GM13977 (cell line): ENCODE data around the gene ACACA.

Experiments
- DNase-seq: peaks from one replicate; pipeline ENCODE4 v3.0.0; 2012; ENCODE audit warnings: low spot score
- in situ Hi-C: fragments of 300-500 bp; cut with MboI; formaldehyde crosslinking; loops from one replicate; pipeline ENCODE4 v1.12.0; 2022; ENCODE audit warnings: low sequenced_read_pairs, low pct_unique_long_range_greater_than_20kb, mixed read lengths, inconsistent platforms; ENCODE audit not compliant: unreplicated experiment
- TF ChIP-seq, protein P1 (sequence below): IDR thresholded peaks from 2 replicates; pipeline ENCODE4 v1.5.1; 2012; ENCODE audit warnings: mild to moderate bottlenecking, control low read depth; ENCODE audit not compliant: insufficient read depth; ENCODE audit errors: extremely low read depth, missing control alignments

Gene ACACA

DNA sequence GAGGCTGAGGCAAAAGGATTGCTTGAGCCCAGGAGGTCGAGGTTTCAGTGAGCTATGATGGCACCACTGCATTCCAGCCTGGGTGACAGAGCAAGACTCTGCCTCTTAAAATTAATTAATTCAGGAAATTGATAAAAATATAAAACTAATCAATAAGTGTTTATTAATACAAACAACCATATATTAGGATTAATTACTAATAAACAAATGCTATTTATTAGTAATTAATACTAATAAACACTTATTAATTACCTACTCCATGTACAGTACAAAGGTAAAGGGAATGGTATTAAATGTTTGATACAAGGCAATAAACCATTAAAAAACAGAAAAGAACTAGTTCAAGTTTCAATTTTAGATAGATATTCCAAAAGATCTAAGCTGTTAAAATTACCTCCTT lies 150.0 kb downstream of the ACACA start:
- in situ Hi-C loops: no loop called here
- DNase-seq: no peak
- TF ChIP-seq, protein P1, sequence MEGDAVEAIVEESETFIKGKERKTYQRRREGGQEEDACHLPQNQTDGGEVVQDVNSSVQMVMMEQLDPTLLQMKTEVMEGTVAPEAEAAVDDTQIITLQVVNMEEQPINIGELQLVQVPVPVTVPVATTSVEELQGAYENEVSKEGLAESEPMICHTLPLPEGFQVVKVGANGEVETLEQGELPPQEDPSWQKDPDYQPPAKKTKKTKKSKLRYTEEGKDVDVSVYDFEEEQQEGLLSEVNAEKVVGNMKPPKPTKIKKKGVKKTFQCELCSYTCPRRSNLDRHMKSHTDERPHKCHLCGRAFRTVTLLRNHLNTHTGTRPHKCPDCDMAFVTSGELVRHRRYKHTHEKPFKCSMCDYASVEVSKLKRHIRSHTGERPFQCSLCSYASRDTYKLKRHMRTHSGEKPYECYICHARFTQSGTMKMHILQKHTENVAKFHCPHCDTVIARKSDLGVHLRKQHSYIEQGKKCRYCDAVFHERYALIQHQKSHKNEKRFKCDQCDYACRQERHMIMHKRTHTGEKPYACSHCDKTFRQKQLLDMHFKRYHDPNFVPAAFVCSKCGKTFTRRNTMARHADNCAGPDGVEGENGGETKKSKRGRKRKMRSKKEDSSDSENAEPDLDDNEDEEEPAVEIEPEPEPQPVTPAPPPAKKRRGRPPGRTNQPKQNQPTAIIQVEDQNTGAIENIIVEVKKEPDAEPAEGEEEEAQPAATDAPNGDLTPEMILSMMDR: no peak

DNA sequence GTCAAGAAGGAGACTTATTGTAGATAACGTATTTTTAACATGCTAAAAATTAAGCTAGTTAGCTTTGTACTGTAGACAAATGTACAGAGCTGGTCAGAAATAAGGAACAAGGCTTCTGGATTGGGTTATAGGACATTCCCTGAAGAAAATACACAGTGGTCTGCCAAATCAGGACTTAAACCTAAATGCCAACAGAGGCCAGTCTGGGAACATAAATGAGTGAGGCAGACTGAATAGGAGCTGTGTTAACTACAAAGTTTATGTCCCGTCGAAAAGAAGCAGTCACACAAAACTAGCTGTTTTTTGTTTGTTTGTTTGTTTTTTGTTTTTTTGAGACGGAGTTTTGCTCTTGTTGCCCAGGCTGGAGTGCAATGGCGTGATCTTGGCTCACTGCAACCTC lies 151.2 kb downstream of the ACACA start:
- no peak for DNase-seq
- in situ Hi-C loops: no loop called here
- TF ChIP-seq, protein P1: no peak

DNA sequence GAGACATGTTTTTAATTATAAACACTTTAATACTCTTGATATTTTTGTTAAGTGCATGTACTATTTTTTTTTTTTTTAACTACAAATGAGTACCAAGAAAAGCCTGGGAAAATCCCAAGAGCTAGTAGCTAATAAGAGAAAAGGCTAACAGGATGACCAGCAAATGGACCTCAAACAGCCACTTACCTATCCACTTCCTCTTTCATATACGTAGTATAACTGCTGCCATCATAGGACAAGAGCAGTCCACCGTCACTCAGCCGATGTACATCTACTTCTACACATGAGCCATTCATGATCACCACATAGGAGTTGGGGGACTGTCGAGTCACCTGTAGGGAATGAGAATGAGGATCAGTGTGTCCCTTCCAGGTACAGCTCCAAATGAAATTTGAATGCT lies 158.8 kb downstream of the ACACA start:
- no peak for DNase-seq
- TF ChIP-seq, protein P1: no peak
- in situ Hi-C loops: loop anchor here (25.0 kb wide), 1 partner anchor 611 kb away; no protein-coding TSS in a partner anchor

DNA sequence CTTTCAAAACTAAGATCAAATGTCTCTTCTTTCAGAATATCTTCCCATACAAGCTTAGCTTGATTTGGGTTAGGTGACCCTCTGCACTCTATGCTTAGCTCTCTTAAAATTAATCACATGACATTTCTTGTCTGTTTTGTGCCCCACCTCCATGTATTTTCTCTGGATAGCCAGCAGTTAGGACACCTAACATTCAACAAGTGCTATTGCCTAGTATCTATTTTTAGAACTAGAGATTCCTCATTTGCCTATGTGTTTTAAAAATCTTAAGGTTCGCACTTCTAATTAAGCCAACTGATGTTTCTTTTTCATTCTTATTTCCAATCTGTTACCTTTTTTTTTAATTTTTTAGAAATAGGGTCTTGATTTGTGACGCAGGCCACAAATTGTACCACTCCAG lies 160.6 kb downstream of the ACACA start:
- no peak for DNase-seq
- in situ Hi-C loops: loop anchor here (25.0 kb wide), 1 partner anchor 609 kb away; no protein-coding TSS in a partner anchor
- TF ChIP-seq, protein P1: no peak

DNA sequence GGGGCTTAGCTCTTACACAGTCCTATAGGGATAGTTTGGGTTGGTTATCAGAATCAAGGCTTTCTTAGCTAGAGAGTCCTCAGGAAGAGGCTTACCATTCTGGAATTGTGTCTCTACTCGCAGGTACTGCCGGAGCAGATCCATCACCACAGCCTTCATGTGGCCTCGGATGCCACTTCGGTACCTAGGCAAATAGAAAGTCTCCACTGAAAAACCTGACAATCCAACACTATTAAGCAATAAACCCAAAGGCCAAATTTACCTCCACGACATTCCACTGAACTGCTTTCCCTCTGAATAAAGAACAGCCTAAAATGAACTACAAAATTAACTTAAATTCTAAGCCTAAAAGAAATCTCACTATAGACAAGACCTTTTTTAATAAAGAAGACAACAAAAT lies 166.3 kb downstream of the ACACA start:
- TF ChIP-seq, protein P1: no peak
- in situ Hi-C loops: loop anchor here (25.0 kb wide), 1 partner anchor 603 kb away; no protein-coding TSS in a partner anchor
- DNase-seq: no peak

DNA sequence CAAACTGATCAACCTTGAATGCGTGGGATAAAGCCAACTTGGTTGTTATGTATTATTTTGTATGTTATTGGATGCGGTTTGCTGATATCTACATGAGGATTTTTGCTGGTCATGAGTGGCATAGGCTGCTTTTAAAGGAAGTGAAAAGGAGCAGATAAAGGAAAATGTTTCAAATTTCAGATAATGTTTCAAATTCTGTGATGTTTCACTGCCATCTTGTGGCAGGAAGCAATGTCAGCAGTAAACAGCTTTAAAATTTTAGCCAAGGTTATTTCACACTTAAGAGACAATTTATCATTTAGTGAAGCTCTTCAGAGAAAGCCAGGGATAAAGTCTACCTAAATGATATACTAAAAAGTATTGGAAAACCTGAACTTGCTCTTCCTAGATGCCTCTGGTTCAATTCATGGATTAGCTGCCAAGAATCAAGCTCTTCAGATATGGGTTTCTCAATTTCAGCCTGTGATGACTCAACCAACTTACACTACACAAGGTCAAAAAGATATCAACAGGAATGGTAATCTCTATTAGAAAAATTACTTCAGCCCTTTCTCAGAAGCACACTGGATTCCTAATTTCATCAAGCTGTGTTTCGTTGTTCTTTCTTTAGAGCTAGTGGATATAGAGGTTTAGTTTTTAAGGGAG lies 166.8 kb downstream of the ACACA start:
- DNase-seq: peak; percentile 26
- TF ChIP-seq, protein P1: peak; percentile 64
- in situ Hi-C loops: loop anchor here (25.0 kb wide), 1 partner anchor 603 kb away; no protein-coding TSS in a partner anchor
